DOHH2 (cell line): ENCODE data around the gene SPHKAP.

Experiments
- H3F3A ChIP-seq: fragments of 200-600 bp; sonication (generic), shearing (Covaris generic); 2 replicates; pipeline ENCODE4 v1.6.0; 2016; ENCODE audit warnings: antibody characterized with exemption, mild to moderate bottlenecking; ENCODE audit not compliant: control insufficient read depth, insufficient read depth
- H3K27ac ChIP-seq: fragments of 200-600 bp; sonication (generic); 2 replicates; pipeline ENCODE4 v1.5.1; 2014; ENCODE audit warnings: low read depth, mild to moderate bottlenecking, low read length, moderate library complexity
- H3K27me3 ChIP-seq: fragments of 200-600 bp; sonication (generic); 2 replicates; pipeline ENCODE4 v1.6.1; 2014; ENCODE audit warnings: mild to moderate bottlenecking, low read length, mixed read lengths; ENCODE audit not compliant: control insufficient read depth
- H3K36me3 ChIP-seq: fragments of 200-600 bp; sonication (generic); 2 replicates; pipeline ENCODE4 v1.6.1; 2014; ENCODE audit warnings: mild to moderate bottlenecking, low read length, moderate library complexity, mixed read lengths; ENCODE audit not compliant: control insufficient read depth
- H3K4me1 ChIP-seq: fragments of 200-600 bp; sonication (generic); 2 replicates; pipeline ENCODE4 v1.6.1; 2014; ENCODE audit warnings: mild to moderate bottlenecking, low read length, mixed read lengths; ENCODE audit not compliant: control insufficient read depth
- H3K4me2 ChIP-seq: fragments of 200-600 bp; sonication (generic); 2 replicates; pipeline ENCODE4 v1.6.0; 2014; ENCODE audit warnings: mild to moderate bottlenecking, low read length, moderate library complexity
- H3K4me3 ChIP-seq: fragments of 200-600 bp; sonication (generic); 2 replicates; pipeline ENCODE4 v1.5.1; 2014; ENCODE audit warnings: mild to moderate bottlenecking, low read length, mixed read lengths
- H3K79me2 ChIP-seq: fragments of 200-600 bp; sonication (generic); 2 replicates; pipeline ENCODE4 v1.6.1; 2014; ENCODE audit warnings: mild to moderate bottlenecking, low read length, mixed read lengths; ENCODE audit not compliant: control insufficient read depth
- H3K9me2 ChIP-seq: fragments of 200-600 bp; sonication (generic); replicated peaks from 2 replicates; pipeline ENCODE4 v1.6.1; 2014; ENCODE audit warnings: mild to moderate bottlenecking, low read length, mixed read lengths; ENCODE audit not compliant: control insufficient read depth
- H3K9me3 ChIP-seq: fragments of 200-600 bp; sonication (generic); 2 replicates; pipeline ENCODE4 v1.6.1; 2014; ENCODE audit warnings: antibody characterized with exemption, low read length, mixed read lengths; ENCODE audit not compliant: control insufficient read depth, insufficient read depth
- H4K20me1 ChIP-seq: fragments of 200-600 bp; sonication (generic); 2 replicates; pipeline ENCODE4 v1.6.0; 2014; ENCODE audit warnings: low read depth, mild to moderate bottlenecking, antibody characterized with exemption, low read length, moderate library complexity; ENCODE audit not compliant: control insufficient read depth, insufficient read depth
- EZH2phosphoT487 ChIP-seq: fragments of 200-600 bp; sonication (generic); IDR thresholded peaks from 2 replicates; pipeline ENCODE4 v1.6.1; 2017; ENCODE audit warnings: borderline replicate concordance, mild to moderate bottlenecking, antibody characterized with exemption, low read length, moderate library complexity, mixed read lengths
- TF ChIP-seq, protein P1 (sequence below): fragments of 200-600 bp; sonication (generic); IDR thresholded peaks from one replicate; pipeline ENCODE4 v1.5.1; 2014; ENCODE audit warnings: antibody characterized with exemption, mild to moderate bottlenecking, low read depth, low read length; ENCODE audit not compliant: poor library complexity, severe bottlenecking

The SPHKAP gene

DNA sequence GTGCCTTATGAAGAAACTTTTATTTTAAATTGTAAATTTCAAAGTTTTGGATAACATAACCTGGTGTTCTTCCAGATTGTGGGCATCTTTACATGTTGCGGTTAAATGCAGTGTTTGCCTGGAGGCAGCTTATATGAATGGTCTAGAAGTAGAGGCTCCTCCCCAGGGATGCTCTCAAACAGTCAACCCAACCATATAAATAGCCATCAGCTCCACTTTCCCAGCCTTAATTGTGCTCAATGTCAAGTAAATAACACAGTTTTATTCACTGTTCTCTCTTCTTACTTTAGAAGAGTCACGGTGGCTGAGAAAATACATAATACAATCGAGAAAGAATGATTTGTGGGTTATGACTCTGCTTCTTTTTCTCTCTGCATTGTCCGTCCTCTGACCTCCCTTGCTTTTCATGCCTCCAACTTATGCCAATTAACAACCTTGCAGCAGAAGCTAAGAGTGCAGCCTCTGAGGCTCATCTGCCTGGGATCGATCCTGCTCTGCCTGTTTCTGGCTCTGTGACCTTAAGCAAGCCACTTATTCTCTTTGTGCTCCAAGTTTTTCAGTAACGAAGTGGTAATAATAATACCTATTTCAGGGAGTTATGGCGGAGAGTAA lies 209.8 kb downstream of the SPHKAP start:
- H3K4me1 ChIP-seq, result no peaks in the 10 kb centered on the region
- H3K9me3 ChIP-seq, result no peaks in the 10 kb centered on the region
- H3K4me3 ChIP-seq, result no peak overlapping the region
- no peaks in the 10 kb centered on the region for H3K9me2 ChIP-seq
- H3K4me2 ChIP-seq, result no peak overlapping the region
- H3K79me2 ChIP-seq, result no peaks in the 10 kb centered on the region
- TF ChIP-seq, protein P1, sequence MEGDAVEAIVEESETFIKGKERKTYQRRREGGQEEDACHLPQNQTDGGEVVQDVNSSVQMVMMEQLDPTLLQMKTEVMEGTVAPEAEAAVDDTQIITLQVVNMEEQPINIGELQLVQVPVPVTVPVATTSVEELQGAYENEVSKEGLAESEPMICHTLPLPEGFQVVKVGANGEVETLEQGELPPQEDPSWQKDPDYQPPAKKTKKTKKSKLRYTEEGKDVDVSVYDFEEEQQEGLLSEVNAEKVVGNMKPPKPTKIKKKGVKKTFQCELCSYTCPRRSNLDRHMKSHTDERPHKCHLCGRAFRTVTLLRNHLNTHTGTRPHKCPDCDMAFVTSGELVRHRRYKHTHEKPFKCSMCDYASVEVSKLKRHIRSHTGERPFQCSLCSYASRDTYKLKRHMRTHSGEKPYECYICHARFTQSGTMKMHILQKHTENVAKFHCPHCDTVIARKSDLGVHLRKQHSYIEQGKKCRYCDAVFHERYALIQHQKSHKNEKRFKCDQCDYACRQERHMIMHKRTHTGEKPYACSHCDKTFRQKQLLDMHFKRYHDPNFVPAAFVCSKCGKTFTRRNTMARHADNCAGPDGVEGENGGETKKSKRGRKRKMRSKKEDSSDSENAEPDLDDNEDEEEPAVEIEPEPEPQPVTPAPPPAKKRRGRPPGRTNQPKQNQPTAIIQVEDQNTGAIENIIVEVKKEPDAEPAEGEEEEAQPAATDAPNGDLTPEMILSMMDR, result no peak
- TF ChIP-seq EZH2phosphoT487, result no peak
- H3K27me3 ChIP-seq, result no peaks in the 10 kb centered on the region
- no peaks in the 10 kb centered on the region for H4K20me1 ChIP-seq
- no peak overlapping the region for H3K27ac ChIP-seq
- no peaks in the 10 kb centered on the region for H3K36me3 ChIP-seq
- H3F3A ChIP-seq, result no peaks in the 10 kb centered on the region

DNA sequence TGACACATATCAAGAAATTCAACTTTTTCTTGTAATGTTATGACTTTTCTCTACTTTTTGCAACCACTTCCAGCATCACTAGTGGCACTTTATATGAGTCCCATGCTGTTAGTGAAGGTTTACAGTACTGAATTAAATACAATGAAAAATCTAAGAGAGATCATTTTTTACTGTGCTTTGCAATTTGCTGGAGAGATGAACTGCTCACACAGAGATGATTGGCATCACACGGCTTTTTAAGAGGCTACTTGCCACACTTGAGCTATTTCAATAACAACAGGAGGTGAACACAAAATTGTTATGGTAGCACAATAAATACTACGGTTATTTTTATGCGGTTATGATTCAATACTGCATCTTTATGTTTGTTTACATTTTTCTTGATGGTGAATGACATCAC lies 221.2 kb downstream of the SPHKAP start:
- H3K9me2 ChIP-seq, result no peaks in the 10 kb centered on the region
- H3K27ac ChIP-seq, result no peak overlapping the region
- H3K4me3 ChIP-seq, result no peak overlapping the region
- H3K27me3 ChIP-seq, result no peaks in the 10 kb centered on the region
- no peaks in the 10 kb centered on the region for H3F3A ChIP-seq
- H3K79me2 ChIP-seq, result no peaks in the 10 kb centered on the region
- TF ChIP-seq, protein P1, result no peak
- no peak for TF ChIP-seq EZH2phosphoT487
- H3K4me2 ChIP-seq, result no peak overlapping the region
- H3K4me1 ChIP-seq, result no peaks in the 10 kb centered on the region
- no peaks in the 10 kb centered on the region for H4K20me1 ChIP-seq
- H3K36me3 ChIP-seq, result no peaks in the 10 kb centered on the region
- no peaks in the 10 kb centered on the region for H3K9me3 ChIP-seq

DNA sequence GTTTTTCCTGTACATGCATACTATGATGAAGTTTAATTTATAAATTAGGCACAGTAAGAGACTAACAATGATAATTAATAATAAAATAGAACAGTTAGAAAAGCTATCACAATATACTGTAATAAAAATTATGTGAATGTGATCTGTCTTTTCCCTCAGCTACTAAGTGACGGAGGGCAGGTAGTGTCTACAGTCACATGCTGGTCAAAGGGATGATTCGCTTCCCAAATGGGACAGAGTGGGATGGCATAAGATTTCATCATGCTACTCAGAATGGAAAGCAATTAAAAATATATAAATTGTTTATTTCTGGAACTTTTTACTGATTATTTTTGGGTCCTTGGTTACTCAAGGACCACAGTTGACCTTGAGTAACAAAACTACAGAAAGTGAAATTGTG lies 238.5 kb downstream of the SPHKAP start:
- Histone ChIP-seq H3K27me3 (no peaks in the 10 kb centered on the region), H3K4me3 (no peak overlapping the region), H4K20me1 (no peaks in the 10 kb centered on the region), H3K4me2 (no peak overlapping the region), H3K79me2 (no peaks in the 10 kb centered on the region), H3K9me2 (no peaks in the 10 kb centered on the region), H3K4me1 (no peaks in the 10 kb centered on the region), H3K36me3 (no peaks in the 10 kb centered on the region), H3K9me3 (no peaks in the 10 kb centered on the region), H3K27ac (no peak overlapping the region), H3F3A (no peaks in the 10 kb centered on the region)
- TF ChIP-seq EZH2phosphoT487, result no peak
- TF ChIP-seq, protein P1, result no peak
